IMR-90 (cell line): ENCODE data around the gene NUDT1. TPM values are rescaled to one million over a fixed set of nuclear protein-coding genes. Genes with fewer than 3 reads are reported as not detected.

Source experiments
- ATAC-seq: fragments of 200-7000 bp; cut with Tn5 transposase; 2 replicates; pipeline ENCODE4 v1.9.1; 2020; ENCODE audit warnings: low read depth, mild to moderate bottlenecking, moderate library complexity
- BruUV-seq: library from RNA; stranded (reverse); fragments of 400-500 nt; replicated peaks from 2 replicates; lab custom pipeline; 2021; lab: Mats Ljungman, UMichigan
- CTCF ChIA-PET: fragments of 300-600 bp; formaldehyde crosslinking; extraction: SDS; loops from one replicate; lab custom pipeline; 2021; ENCODE audit warnings: antibody characterized with exemption; lab: Yijun Ruan, JAX
- POLR2A ChIA-PET: fragments of 300-600 bp; sonication (Branson Sonifier 250); formaldehyde crosslinking; loops from one replicate; lab custom pipeline; 2022; ENCODE audit warnings: antibody characterized with exemption; ENCODE audit not compliant: unreplicated experiment; lab: Charles Lee
- DNase-seq: peaks from one replicate; pipeline ENCODE4 v3.0.0; 2013
- H2AFZ ChIP-seq: replicated peaks from 2 replicates; pipeline ENCODE3; 2013; ENCODE audit warnings: low read length, mild to moderate bottlenecking; ENCODE audit not compliant: poor library complexity
- H2AK5ac ChIP-seq: 2 replicates; pipeline ENCODE4 v1.6.1; 2013; ENCODE audit warnings: low read depth, low read length, inconsistent platforms
- H2AK9ac ChIP-seq: replicated peaks from 2 replicates; pipeline ENCODE3; 2013; ENCODE audit warnings: mild to moderate bottlenecking, low read depth, low read length, moderate library complexity; ENCODE audit not compliant: poor library complexity
- H2BK120ac ChIP-seq: 2 replicates; pipeline ENCODE4 v1.6.1; 2013; ENCODE audit warnings: low read depth, low read length, inconsistent platforms
- H2BK15ac ChIP-seq: 3 replicates; pipeline ENCODE4 v1.6.1; 2013; ENCODE audit warnings: low read depth, low read length, inconsistent platforms
- H2BK20ac ChIP-seq: 2 replicates; pipeline ENCODE4 v1.6.1; 2013; ENCODE audit warnings: low read depth, mild to moderate bottlenecking, inconsistent platforms, low read length, moderate library complexity
- H2BK5ac ChIP-seq: 2 replicates; pipeline ENCODE4 v1.6.1; 2013; ENCODE audit warnings: mild to moderate bottlenecking, low read depth, low read length, inconsistent platforms; ENCODE audit not compliant: poor library complexity, severe bottlenecking
- H3K14ac ChIP-seq: replicated peaks from 2 replicates; pipeline ENCODE4 v1.6.1; 2013; ENCODE audit warnings: low read depth, low read length, inconsistent platforms
- H3K18ac ChIP-seq: 2 replicates; pipeline ENCODE4 v1.6.1; 2013; ENCODE audit warnings: low read depth, low read length, control low read depth
- H3K23ac ChIP-seq: 2 replicates; pipeline ENCODE4 v1.6.1; 2013; ENCODE audit warnings: low read depth, low read length, inconsistent platforms
- H3K27ac ChIP-seq: 2 replicates; pipeline ENCODE4 v1.5.1; 2013; ENCODE audit warnings: mild to moderate bottlenecking, control low read depth, low read length; ENCODE audit not compliant: insufficient read depth
- H3K27me3 ChIP-seq: 2 replicates; pipeline ENCODE4 v1.6.1; 2013; ENCODE audit warnings: low read length; ENCODE audit not compliant: control insufficient read depth, insufficient read depth
- H3K36me3 ChIP-seq: 2 replicates; pipeline ENCODE4 v1.6.1; 2013; ENCODE audit warnings: low read length, mixed read lengths; ENCODE audit not compliant: control insufficient read depth, insufficient read depth
- H3K4ac ChIP-seq: 2 replicates; pipeline ENCODE4 v1.6.1; 2013; ENCODE audit warnings: low read depth, low read length, inconsistent platforms
- H3K4me1 ChIP-seq: 2 replicates; pipeline ENCODE4 v1.6.1; 2013; ENCODE audit warnings: low read length, mixed read lengths; ENCODE audit not compliant: control insufficient read depth, insufficient read depth
- H3K4me2 ChIP-seq: 2 replicates; pipeline ENCODE4 v1.6.1; 2013; ENCODE audit warnings: low read depth, mild to moderate bottlenecking, control low read depth, low read length, moderate library complexity
- H3K4me3 ChIP-seq: 2 replicates; pipeline ENCODE4 v1.5.1; 2013; ENCODE audit warnings: low read depth, mild to moderate bottlenecking, control low read depth, low read length, moderate library complexity; ENCODE audit not compliant: insufficient read depth
- H3K56ac ChIP-seq: 2 replicates; pipeline ENCODE4 v1.6.1; 2013; ENCODE audit warnings: low read length, inconsistent platforms; ENCODE audit not compliant: insufficient read depth; ENCODE audit errors: extremely low read depth
- H3K79me1 ChIP-seq, 2 experiments: 2 replicates each; pipeline ENCODE4 v1.6.1; 2013; ENCODE audit warnings: low read length in 2 of 2, inconsistent platforms in 1 of 2, low read depth in 1 of 2
- H3K9ac ChIP-seq: 2 replicates; pipeline ENCODE4 v1.6.1; 2013; ENCODE audit warnings: low read depth, low read length, control low read depth
- H3K9me1 ChIP-seq: 2 replicates; pipeline ENCODE4 v1.6.1; 2013; ENCODE audit warnings: low read length, inconsistent platforms; ENCODE audit not compliant: insufficient read depth
- H3K9me3 ChIP-seq: 2 replicates; pipeline ENCODE4 v1.6.1; 2013; ENCODE audit warnings: low read length; ENCODE audit not compliant: control insufficient read depth, insufficient read depth
- H4K20me1 ChIP-seq: 2 replicates; pipeline ENCODE4 v1.6.1; 2013; ENCODE audit warnings: low read length, inconsistent platforms; ENCODE audit not compliant: insufficient read depth
- H4K5ac ChIP-seq: 2 replicates; pipeline ENCODE4 v1.6.1; 2013; ENCODE audit warnings: mild to moderate bottlenecking, low read depth, low read length, control low read depth
- H4K8ac ChIP-seq, 2 experiments: 2 replicates each; pipeline ENCODE4 v1.6.1; 2013; ENCODE audit warnings: low read depth in 2 of 2, low read length in 2 of 2, control low read depth in 1 of 2, inconsistent platforms in 1 of 2
- H4K91ac ChIP-seq: 2 replicates; pipeline ENCODE4 v1.6.1; 2013; ENCODE audit warnings: low read depth, low read length, inconsistent platforms; ENCODE audit not compliant: insufficient read depth
- BHLHE40 ChIP-seq: fragments of 150-350 bp; IDR thresholded peaks from 2 replicates; pipeline ENCODE4 v1.6.1; 2016; ENCODE audit warnings: mild to moderate bottlenecking, low read depth, low read length
- CEBPB ChIP-seq: IDR thresholded peaks from 2 replicates; pipeline ENCODE4 v1.6.1; 2012; ENCODE audit warnings: low read depth, low read length, improper control_type of control experiment
- CHD1 ChIP-seq: IDR thresholded peaks from 2 replicates; pipeline ENCODE4 v1.6.1; 2012; ENCODE audit warnings: low read depth, low read length, improper control_type of control experiment
- MAFK ChIP-seq: IDR thresholded peaks from 2 replicates; pipeline ENCODE4 v1.6.1; 2012; ENCODE audit warnings: low read depth, low read length, improper control_type of control experiment
- MAZ ChIP-seq: IDR thresholded peaks from 2 replicates; pipeline ENCODE4 v1.6.1; 2012; ENCODE audit warnings: low read depth, mild to moderate bottlenecking, low read length, improper control_type of control experiment, moderate library complexity, borderline replicate concordance
- MXI1 ChIP-seq: IDR thresholded peaks from 2 replicates; pipeline ENCODE4 v1.6.1; 2012; ENCODE audit warnings: low read depth, mild to moderate bottlenecking, low read length, moderate library complexity, borderline replicate concordance
- NFE2L2 ChIP-seq: fragments of 150-350 bp; IDR thresholded peaks from 2 replicates; pipeline ENCODE4 v1.6.1; 2016; ENCODE audit warnings: low read depth, mild to moderate bottlenecking, low read length
- POLR2A ChIP-seq: IDR thresholded peaks from 2 replicates; pipeline ENCODE4 v1.6.1; 2012; ENCODE audit warnings: mild to moderate bottlenecking, low read depth, low read length
- RAD21 ChIP-seq: IDR thresholded peaks from 2 replicates; pipeline ENCODE4 v1.6.1; 2012; ENCODE audit warnings: low read length, improper control_type of control experiment
- RCOR1 ChIP-seq: IDR thresholded peaks from 2 replicates; pipeline ENCODE4 v1.6.1; 2012; ENCODE audit warnings: mild to moderate bottlenecking, low read length, improper control_type of control experiment; ENCODE audit not compliant: insufficient replicate concordance
- RFX5 ChIP-seq: IDR thresholded peaks from 2 replicates; pipeline ENCODE4 v1.8.0; 2012; ENCODE audit warnings: low read depth, mild to moderate bottlenecking, low read length, moderate library complexity
- SMC3 ChIP-seq: fragments of 150-350 bp; IDR thresholded peaks from 2 replicates; pipeline ENCODE4 v1.6.1; 2016; ENCODE audit warnings: low read depth, mild to moderate bottlenecking, antibody characterized with exemption, low read length, moderate library complexity
- WGBS, 2 experiments: methylation state at CpG; one replicate each; pipeline versions ENCODE4 v1.1.5 to v1.1.7; 2013; ENCODE audit warnings: missing lambda C conversion rate in 2 of 2; ENCODE audit not compliant: insufficient read length in 1 of 2; ENCODE audit errors: extremely low coverage in 2 of 2; 5-methylcytosine and 5-hydroxymethylcytosine counted together
- dilution Hi-C: fragments of 300-500 bp; cut with HindIII; formaldehyde crosslinking; loops from one replicate; pipeline ENCODE4 v1.14.3; 2018; ENCODE audit warnings: low sequenced_read_pairs; ENCODE audit not compliant: unreplicated experiment
- in situ Hi-C: fragments of 300-500 bp; cut with MboI; formaldehyde crosslinking; loops from 3 replicates; pipeline ENCODE4 v1.14.3; 2019; ENCODE audit warnings: low sequenced_read_pairs, inconsistent platforms, mixed read lengths
- intact Hi-C: fragments of 100-400 bp; cut with micrococcal nuclease; formaldehyde crosslinking; loops from 2 replicates; pipeline ENCODE4 v1.10.0; 2022
- polyA plus RNA-seq, 3 experiments: library from polyadenylated mRNA; depleted of rRNA; stranded (reverse); fragments of >200 nt; gene quantifications; 2 replicates each; pipeline ENCODE4 v1.2.3, GENCODE V29; 2012; ENCODE audit warnings: low replicate concordance in 1 of 3
- total RNA-seq: library from RNA; depleted of rRNA; stranded (reverse); fragments of >200 nt; gene quantifications from 2 replicates; pipeline ENCODE4 v1.2.3, GENCODE V29; 2012
- TF ChIP-seq, protein P1 (sequence below): fragments of 150-350 bp; IDR thresholded peaks from 2 replicates; pipeline ENCODE4 v1.6.1; 2016; ENCODE audit warnings: low read depth, mild to moderate bottlenecking, low read length, moderate library complexity, borderline replicate concordance
- TF ChIP-seq, protein P2 (sequence below): conservative IDR thresholded peaks from 2 replicates; pipeline ENCODE4 v1.5.1; 2012; ENCODE audit warnings: mild to moderate bottlenecking, low read depth, low read length, improper control_type of control experiment

The NUDT1 gene
- total and polyA plus RNA-seq, 2 of the 4 experiments (the other 2 are of a cell fraction), result 33.4 to 49.1 TPM

DNA sequence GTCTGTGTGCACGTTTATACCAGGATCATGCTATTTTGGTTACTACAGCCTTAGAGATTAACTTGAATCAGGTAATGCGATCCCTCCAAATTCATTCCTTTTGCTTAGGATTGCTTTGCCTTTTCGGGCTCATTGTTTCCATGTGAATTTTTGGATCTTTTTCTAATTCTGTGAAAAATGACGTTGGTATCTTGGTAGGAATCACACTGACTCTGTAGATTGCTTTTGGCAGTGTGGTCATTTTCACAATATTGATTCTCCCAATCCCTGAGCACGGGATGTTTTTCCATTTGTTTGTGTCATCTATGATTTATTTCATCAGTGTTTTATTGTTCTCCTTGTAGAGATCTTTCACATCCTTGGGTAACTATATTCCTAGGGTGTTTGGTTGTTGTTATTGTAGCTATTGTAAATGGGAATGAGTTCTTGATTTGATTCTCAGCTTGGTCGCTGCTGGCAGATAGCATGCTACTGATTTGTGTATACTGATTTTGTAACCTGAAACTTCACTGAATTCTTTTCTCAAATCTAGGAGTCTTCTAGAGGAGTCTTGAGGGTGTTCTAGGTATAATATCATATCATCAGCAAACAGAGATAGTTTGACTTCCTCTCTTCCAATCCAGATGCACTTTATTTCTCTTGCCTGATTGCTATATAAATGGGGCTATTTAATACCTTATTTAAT lies 54.1 kb downstream of the NUDT1 start:
- no peak for TF ChIP-seq SMC3
- no peak for TF ChIP-seq MXI1
- no peak for TF ChIP-seq MAFK
- no peak for TF ChIP-seq POLR2A
- TF ChIP-seq RFX5, result no peak
- no peak for TF ChIP-seq RAD21
- no peak for TF ChIP-seq BHLHE40
- TF ChIP-seq, protein P1, sequence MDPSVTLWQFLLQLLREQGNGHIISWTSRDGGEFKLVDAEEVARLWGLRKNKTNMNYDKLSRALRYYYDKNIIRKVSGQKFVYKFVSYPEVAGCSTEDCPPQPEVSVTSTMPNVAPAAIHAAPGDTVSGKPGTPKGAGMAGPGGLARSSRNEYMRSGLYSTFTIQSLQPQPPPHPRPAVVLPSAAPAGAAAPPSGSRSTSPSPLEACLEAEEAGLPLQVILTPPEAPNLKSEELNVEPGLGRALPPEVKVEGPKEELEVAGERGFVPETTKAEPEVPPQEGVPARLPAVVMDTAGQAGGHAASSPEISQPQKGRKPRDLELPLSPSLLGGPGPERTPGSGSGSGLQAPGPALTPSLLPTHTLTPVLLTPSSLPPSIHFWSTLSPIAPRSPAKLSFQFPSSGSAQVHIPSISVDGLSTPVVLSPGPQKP, result no peak
- TF ChIP-seq, protein P2, sequence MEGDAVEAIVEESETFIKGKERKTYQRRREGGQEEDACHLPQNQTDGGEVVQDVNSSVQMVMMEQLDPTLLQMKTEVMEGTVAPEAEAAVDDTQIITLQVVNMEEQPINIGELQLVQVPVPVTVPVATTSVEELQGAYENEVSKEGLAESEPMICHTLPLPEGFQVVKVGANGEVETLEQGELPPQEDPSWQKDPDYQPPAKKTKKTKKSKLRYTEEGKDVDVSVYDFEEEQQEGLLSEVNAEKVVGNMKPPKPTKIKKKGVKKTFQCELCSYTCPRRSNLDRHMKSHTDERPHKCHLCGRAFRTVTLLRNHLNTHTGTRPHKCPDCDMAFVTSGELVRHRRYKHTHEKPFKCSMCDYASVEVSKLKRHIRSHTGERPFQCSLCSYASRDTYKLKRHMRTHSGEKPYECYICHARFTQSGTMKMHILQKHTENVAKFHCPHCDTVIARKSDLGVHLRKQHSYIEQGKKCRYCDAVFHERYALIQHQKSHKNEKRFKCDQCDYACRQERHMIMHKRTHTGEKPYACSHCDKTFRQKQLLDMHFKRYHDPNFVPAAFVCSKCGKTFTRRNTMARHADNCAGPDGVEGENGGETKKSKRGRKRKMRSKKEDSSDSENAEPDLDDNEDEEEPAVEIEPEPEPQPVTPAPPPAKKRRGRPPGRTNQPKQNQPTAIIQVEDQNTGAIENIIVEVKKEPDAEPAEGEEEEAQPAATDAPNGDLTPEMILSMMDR, result no peak
- no peak for TF ChIP-seq RCOR1
- no peak for TF ChIP-seq NFE2L2
- TF ChIP-seq MAZ, result no peak
- no peak for TF ChIP-seq CHD1
- TF ChIP-seq CEBPB, result no peak
- Histone ChIP-seq H4K5ac (no peak overlapping the region), H2BK5ac (no peak overlapping the region), H3K4me1 (peaks cover 8% of the 10 kb centered on the region), H4K8ac (no peak overlapping the region), H3K9me3 (no peaks in the 10 kb centered on the region), H3K36me3 (no peaks in the 10 kb centered on the region), H3K27ac (no peak overlapping the region), H2BK15ac (no peak overlapping the region), H2AFZ (no peak overlapping the region), H3K79me1 (peaks cover 29 to 59% of the 10 kb centered on the region in 2 experiments), H3K14ac (no peak overlapping the region), H2AK5ac (no peak overlapping the region), H3K4ac (no peak overlapping the region), H4K20me1 (peaks cover 4% of the 10 kb centered on the region), H3K4me2 (no peak overlapping the region), H2BK20ac (no peak overlapping the region), H3K4me3 (no peak overlapping the region), H3K27me3 (no peaks in the 10 kb centered on the region), H2BK120ac (no peak overlapping the region), H3K9ac (no peak overlapping the region), H2AK9ac (no peak overlapping the region), H3K18ac (no peak overlapping the region), H4K91ac (no peak overlapping the region), H3K9me1 (peaks cover 10% of the 10 kb centered on the region), H3K23ac (no peak overlapping the region), H3K56ac (no peak overlapping the region)
- POLR2A ChIA-PET, result no interaction called here
- BruUV-seq, result no TSS peak
- intact Hi-C loops, result no loop called here
- ATAC-seq, result no peak
- dilution Hi-C loops, result no loop called here
- in situ Hi-C loops, result no loop called here
- WGBS, 2 experiments, result no CpG with 5 or more reads among the region's 6 CpGs
- CTCF ChIA-PET, result no interaction called here
- no peak for DNase-seq
